Stimulated activated CD4-positive, alpha-beta T cell treated with anti-CD3 and anti-CD28 coated beads, Interleukin-1b, Interleukin-23, amount 100 ng/mL, for 48 hours (primary cell): ENCODE data around the gene CEBPG.
A peak's percentile ranks its signal among the peaks of the same experiment; 100 is the strongest.

Experiments
- DNase-seq: peaks from one replicate; pipeline ENCODE4 v3.0.0-alpha.2; 2020

Gene CEBPG

GRCh38 chr19:33373453-33374235 lies at the start of gene CEBPG:
CEBPG (plus strand) TSS chr19:33373709; CDS start chr19:33379240, 5,531 bp downstream.
- DNase-seq, result peak; percentile 93

GRCh38 chr19:33324628-33325027 lies 48.9 kb upstream of the CEBPG start:
- no peak for DNase-seq

GRCh38 chr19:33325920-33326319 lies 47.6 kb upstream of the CEBPG start:
- DNase-seq, result no peak

GRCh38 chr19:33329060-33329459 lies 44.4 kb upstream of the CEBPG start:
- DNase-seq, result no peak

- no peak for DNase-seq
Observed at GRCh38 chr19:33329736-33330135, 43.8 kb upstream of the CEBPG start.

GRCh38 chr19:33332248-33332647 lies 41.3 kb upstream of the CEBPG start:
- DNase-seq, result no peak

- DNase-seq, result no peak
Observed at GRCh38 chr19:33333151-33333550, 40.4 kb upstream of the CEBPG start.

GRCh38 chr19:33333642-33334041 lies 39.9 kb upstream of the CEBPG start:
- no peak for DNase-seq

GRCh38 chr19:33334271-33334670 lies 39.2 kb upstream of the CEBPG start:
- DNase-seq, result no peak

GRCh38 chr19:33335446-33335845 lies 38.1 kb upstream of the CEBPG start:
- DNase-seq, result no peak

- DNase-seq, result no peak
Observed at GRCh38 chr19:33339016-33339984, 34.2 kb upstream of the CEBPG start.

- DNase-seq, result no peak
Observed at GRCh38 chr19:33340991-33341390, 32.5 kb upstream of the CEBPG start.

GRCh38 chr19:33343301-33343700 lies 30.2 kb upstream of the CEBPG start:
- DNase-seq, result no peak

- DNase-seq, result no peak
Observed at GRCh38 chr19:33343859-33344572, 29.5 kb upstream of the CEBPG start.

GRCh38 chr19:33344573-33344925 lies 29.0 kb upstream of the CEBPG start:
- DNase-seq, result no peak

- no peak for DNase-seq
Observed at GRCh38 chr19:33345163-33345562, 28.3 kb upstream of the CEBPG start.

GRCh38 chr19:33346665-33347064 lies 26.8 kb upstream of the CEBPG start:
- no peak for DNase-seq

- DNase-seq, result no peak
Observed at GRCh38 chr19:33347300-33347699, 26.2 kb upstream of the CEBPG start.

GRCh38 chr19:33348301-33349010 lies 25.1 kb upstream of the CEBPG start:
- no peak for DNase-seq

- no peak for DNase-seq
Observed at GRCh38 chr19:33349319-33350289, 23.9 kb upstream of the CEBPG start.
